Activated T-cell treated with anti-CD3 and anti-CD28 coated beads for 1 hour (primary cell): ENCODE measurements around the gene USH2A.

Experiments used
- DNase-seq: peaks from one replicate; pipeline ENCODE4 v3.0.0-alpha.2; 2020; ENCODE audit warnings: low read depth

USH2A gene

GRCh38 chr1:215932558-215932957 lies 490.7 kb downstream of the USH2A start:
- no peak for DNase-seq

GRCh38 chr1:215926670-215927069 lies 496.6 kb downstream of the USH2A start:
- no peak for DNase-seq

GRCh38 chr1:215923129-215923824 lies 500.0 kb downstream of the USH2A start:
- no peak for DNase-seq

- no peak for DNase-seq
Measured at GRCh38 chr1:215911406-215911968, 511.8 kb downstream of the USH2A start.

GRCh38 chr1:215905493-215906115 lies 517.6 kb downstream of the USH2A start:
- no peak for DNase-seq

- DNase-seq: no peak
Measured at GRCh38 chr1:215900684-215901083, 522.6 kb downstream of the USH2A start.

GRCh38 chr1:215899901-215900300 lies 523.3 kb downstream of the USH2A start:
- DNase-seq: no peak

- no peak for DNase-seq
Measured at GRCh38 chr1:215895893-215896292, 527.4 kb downstream of the USH2A start.

GRCh38 chr1:215895276-215895675 lies 528.0 kb downstream of the USH2A start:
- DNase-seq: no peak

- DNase-seq: no peak
Measured at GRCh38 chr1:215894617-215895016, 528.6 kb downstream of the USH2A start.

- DNase-seq: no peak
Measured at GRCh38 chr1:215891266-215892057, 531.8 kb downstream of the USH2A start.

GRCh38 chr1:215890438-215890837 lies 532.8 kb downstream of the USH2A start:
- DNase-seq: no peak

- DNase-seq: no peak
Measured at GRCh38 chr1:215889871-215890270, 533.4 kb downstream of the USH2A start.

GRCh38 chr1:215888159-215888558 lies 535.1 kb downstream of the USH2A start:
- DNase-seq: no peak

- no peak for DNase-seq
Measured at GRCh38 chr1:215887627-215888026, 535.6 kb downstream of the USH2A start.

GRCh38 chr1:215883004-215883403 lies 540.2 kb downstream of the USH2A start:
- no peak for DNase-seq

GRCh38 chr1:215878843-215879242 lies 544.4 kb downstream of the USH2A start:
- DNase-seq: no peak

GRCh38 chr1:215878128-215878527 lies 545.1 kb downstream of the USH2A start:
- DNase-seq: no peak

GRCh38 chr1:215877452-215877951 lies 545.7 kb downstream of the USH2A start:
- DNase-seq: no peak

- no peak for DNase-seq
Measured at GRCh38 chr1:215875712-215876111, 547.5 kb downstream of the USH2A start.

GRCh38 chr1:215875236-215875635 lies 548.0 kb downstream of the USH2A start:
- no peak for DNase-seq

- DNase-seq: no peak
Measured at GRCh38 chr1:215872658-215873057, 550.6 kb downstream of the USH2A start.

- DNase-seq: no peak
Measured at GRCh38 chr1:215868500-215868899, 554.7 kb downstream of the USH2A start.
